ENCODE measurements around the gene MLLT3.

- no peak for TF ChIP-seq CTCF (IDR thresholded peaks at IDR 0.05)
- no peak for TF ChIP-seq POLR2A (IDR thresholded peaks at IDR 0.05)
- TF ChIP-seq POLR2AphosphoS5 (IDR thresholded peaks at IDR 0.05; ENCODE audit: insufficient read depth in 1 of 2, low read depth in 1 of 2) = no peak
Observed at GRCh38 chr9:20305452-20305851, 316.8 kb downstream of the MLLT3 start.

Data from vagina (tissue), 2 donors.